ENCODE results near the gene STXBP5.
A peak's percentile ranks its signal among the peaks of the same experiment; 100 is the strongest.

STXBP5 gene

GRCh38 chr6:147207351-147207750 is 3.1 kb downstream of the STXBP5 start:
- peak overlapping the region; percentile 90 for H3K4me3 ChIP-seq (ENCODE audit: low read depth, low read length)
- DNase-seq (ENCODE audit: low read depth), result no peak
- TF ChIP-seq CTCF (IDR thresholded peaks at IDR 0.05; ENCODE audit: low read depth, low read length) (no peak), MYC (IDR thresholded peaks at IDR 0.05; ENCODE audit: low read depth, low read length) (no peak), POLR2A (IDR thresholded peaks at IDR 0.05; ENCODE audit: extremely low read depth, insufficient read length) (no peak), MAX (IDR thresholded peaks at IDR 0.05; ENCODE audit: low read depth, low read length) (no peak)

GRCh38 chr6:147207837-147208754 is 3.9 kb downstream of the STXBP5 start:
- no peak for DNase-seq (ENCODE audit: low read depth)
- peak overlapping the region; percentile 90 for H3K4me3 ChIP-seq (ENCODE audit: low read depth, low read length)
- TF ChIP-seq CTCF (IDR thresholded peaks at IDR 0.05; ENCODE audit: low read depth, low read length) (no peak), MYC (IDR thresholded peaks at IDR 0.05; ENCODE audit: low read depth, low read length) (no peak), MAX (IDR thresholded peaks at IDR 0.05; ENCODE audit: low read depth, low read length) (no peak), POLR2A (IDR thresholded peaks at IDR 0.05; ENCODE audit: extremely low read depth, insufficient read length) (no peak)

DNA sequence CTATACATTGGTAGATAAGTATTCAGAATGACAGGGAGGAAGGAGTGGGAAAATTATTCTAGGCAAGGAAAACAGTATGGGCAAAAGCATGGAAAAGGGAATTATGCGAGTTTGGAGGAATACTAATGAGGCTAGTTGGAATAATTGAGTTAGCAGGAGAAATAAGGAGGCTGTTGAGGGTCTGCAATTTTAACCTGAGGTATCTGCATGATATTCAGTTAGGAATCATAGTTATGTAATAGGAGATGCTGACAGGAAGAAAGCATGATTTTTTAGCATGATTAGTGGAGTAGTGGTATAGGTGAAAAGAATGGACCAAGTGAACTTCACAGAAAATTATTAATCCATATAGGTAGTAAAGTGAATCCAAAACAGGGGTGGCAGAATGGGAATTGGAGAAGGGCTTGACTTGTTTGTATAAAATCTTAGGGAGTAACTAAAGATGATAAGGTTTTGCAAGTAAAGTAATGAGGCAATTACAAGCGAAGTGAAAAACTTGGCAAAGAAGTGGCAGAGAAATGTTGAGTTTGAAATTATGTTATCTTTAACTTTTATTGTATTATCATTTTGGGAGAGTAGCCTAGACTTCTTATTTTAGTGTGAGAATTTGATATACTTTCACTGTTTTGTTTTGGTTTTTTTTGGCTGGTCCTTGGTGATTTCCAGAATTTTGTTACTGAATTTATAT is 5.7 kb downstream of the STXBP5 start:
- TF ChIP-seq POLR2A (IDR thresholded peaks at IDR 0.05; ENCODE audit: extremely low read depth, insufficient read length) (no peak), MAX (IDR thresholded peaks at IDR 0.05; ENCODE audit: low read depth, low read length) (no peak), CTCF (IDR thresholded peaks at IDR 0.05; ENCODE audit: low read depth, low read length) (no peak)
- no peak overlapping the region for H3K4me3 ChIP-seq (ENCODE audit: low read depth, low read length)
- DNase-seq (ENCODE audit: low read depth), result no peak

DNA sequence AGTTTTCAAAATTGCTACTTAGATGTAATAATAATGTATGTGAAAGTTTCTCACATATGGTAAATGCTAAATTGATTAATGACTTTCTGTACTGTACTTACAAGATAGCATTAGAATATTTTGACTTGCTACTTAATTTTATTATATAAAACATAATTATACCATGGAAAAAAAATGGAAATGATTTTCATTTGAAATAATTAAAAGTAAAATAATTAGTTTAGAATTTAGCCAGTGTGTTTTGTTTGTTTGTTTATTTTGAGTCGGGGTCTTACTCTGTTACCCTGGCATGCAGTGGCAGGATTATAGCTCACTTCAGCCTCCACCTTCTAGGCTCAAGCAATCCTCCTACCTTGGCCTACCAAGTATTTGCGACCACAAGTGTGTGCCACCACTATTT is 7.1 kb downstream of the STXBP5 start:
- DNase-seq (ENCODE audit: low read depth), result no peak
- no peak overlapping the region for H3K4me3 ChIP-seq (ENCODE audit: low read depth, low read length)
- TF ChIP-seq MAX (IDR thresholded peaks at IDR 0.05; ENCODE audit: low read depth, low read length) (no peak), CTCF (IDR thresholded peaks at IDR 0.05; ENCODE audit: low read depth, low read length) (no peak), POLR2A (IDR thresholded peaks at IDR 0.05; ENCODE audit: extremely low read depth, insufficient read length) (no peak)

GRCh38 chr6:147211831-147212230 is 7.6 kb downstream of the STXBP5 start:
- no peak overlapping the region for H3K4me3 ChIP-seq (ENCODE audit: low read depth, low read length)
- no peak for DNase-seq (ENCODE audit: low read depth)
- no peak for TF ChIP-seq MAX (IDR thresholded peaks at IDR 0.05; ENCODE audit: low read depth, low read length)

DNA sequence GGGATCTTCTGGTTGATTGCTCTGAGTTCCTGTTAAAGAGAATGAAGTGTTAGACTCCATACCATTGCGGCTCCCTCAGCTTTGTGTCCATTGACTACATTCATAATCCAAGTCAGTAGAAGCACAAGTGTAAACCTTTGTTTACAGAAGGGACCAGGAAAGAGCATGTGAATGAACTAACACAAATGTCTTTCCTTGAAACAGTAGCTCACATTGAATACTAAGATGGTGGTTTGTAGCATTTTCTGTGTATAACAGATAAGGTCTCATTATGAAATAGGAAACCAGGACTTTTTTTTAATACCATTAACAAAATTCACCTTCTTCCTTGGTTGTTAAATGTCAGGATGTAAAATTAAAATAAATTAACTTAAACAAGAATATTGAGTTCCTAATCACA is 8.4 kb downstream of the STXBP5 start:
- DNase-seq (ENCODE audit: low read depth), result no peak
- TF ChIP-seq MYC (IDR thresholded peaks at IDR 0.05; ENCODE audit: low read depth, low read length) (no peak), CTCF (IDR thresholded peaks at IDR 0.05; ENCODE audit: low read depth, low read length) (no peak), MAX (IDR thresholded peaks at IDR 0.05; ENCODE audit: low read depth, low read length) (no peak), POLR2A (IDR thresholded peaks at IDR 0.05; ENCODE audit: extremely low read depth, insufficient read length) (no peak)
- H3K4me3 ChIP-seq (ENCODE audit: low read depth, low read length), result no peak overlapping the region
